ENCODE data around the gene TMEM217.

TMEM217 gene

GRCh38 chr6:37243816-37244370 lies 14.1 kb downstream of the TMEM217 start:
- TF ChIP-seq CTCF (IDR thresholded peaks at IDR 0.05; ENCODE audit: low read depth, low read length): no peak
- Histone ChIP-seq H3K4me3 (ENCODE audit: low read depth, low read length) (no peak overlapping the region), H3K27me3 (no peaks in the 10 kb centered on the region; the same call in 1 of the 2 replicates), H3K36me3 (no peaks in the 10 kb centered on the region), H3K4me1 (peaks cover 5% of the 10 kb centered on the region; the same call in 1 of the 2 replicates), H3K9me3 (no peaks in the 10 kb centered on the region)
- no peak for DNase-seq

GRCh38 chr6:37243131-37243815 lies 14.7 kb downstream of the TMEM217 start:
- Histone ChIP-seq H3K9me3 (no peaks in the 10 kb centered on the region), H3K27me3 (no peaks in the 10 kb centered on the region; the same call in 1 of the 2 replicates), H3K4me1 (peaks cover 5% of the 10 kb centered on the region; the same call in 1 of the 2 replicates), H3K4me3 (ENCODE audit: low read depth, low read length) (no peak overlapping the region), H3K36me3 (no peaks in the 10 kb centered on the region)
- no peak for TF ChIP-seq CTCF (IDR thresholded peaks at IDR 0.05; ENCODE audit: low read depth, low read length)
- DNase-seq: no peak

GRCh38 chr6:37242429-37243052 lies 15.4 kb downstream of the TMEM217 start:
- Histone ChIP-seq H3K36me3 (no peaks in the 10 kb centered on the region), H3K27me3 (no peaks in the 10 kb centered on the region), H3K4me1 (peaks cover 5% of the 10 kb centered on the region; the same call in 1 of the 2 replicates), H3K4me3 (ENCODE audit: low read depth, low read length) (no peak overlapping the region), H3K9me3 (no peaks in the 10 kb centered on the region)
- TF ChIP-seq CTCF (IDR thresholded peaks at IDR 0.05; ENCODE audit: low read depth, low read length): no peak
- DNase-seq: no peak

GRCh38 chr6:37241775-37242428 lies 16.0 kb downstream of the TMEM217 start:
- H3K27me3 ChIP-seq: no peaks in the 10 kb centered on the region
- H3K4me3 ChIP-seq (ENCODE audit: low read depth, low read length): no peak overlapping the region
- TF ChIP-seq CTCF (IDR thresholded peaks at IDR 0.05; ENCODE audit: low read depth, low read length): no peak
- no peak for DNase-seq
- H3K4me1 ChIP-seq: peaks cover 5% of the 10 kb centered on the region; the same call in 1 of the 2 replicates
- no peaks in the 10 kb centered on the region for H3K9me3 ChIP-seq
- no peaks in the 10 kb centered on the region for H3K36me3 ChIP-seq

- H3K4me3 ChIP-seq (ENCODE audit: low read depth, low read length): no peak overlapping the region
- no peak for DNase-seq
- no peaks in the 10 kb centered on the region for H3K36me3 ChIP-seq
- H3K27me3 ChIP-seq: no peaks in the 10 kb centered on the region
- peaks cover 5% of the 10 kb centered on the region; the same call in 1 of the 2 replicates for H3K4me1 ChIP-seq
- no peaks in the 10 kb centered on the region for H3K9me3 ChIP-seq
- no peak for TF ChIP-seq CTCF (IDR thresholded peaks at IDR 0.05; ENCODE audit: low read depth, low read length)
Measured at GRCh38 chr6:37241131-37241530, 16.8 kb downstream of the TMEM217 start.

Measured in BE2C (cell line).